ENCODE data around the gene OASL.

OASL gene

GRCh38 chr12:121030576-121031212, 8.4 kb downstream of the OASL start:
- Mint-ChIP-seq H3K27ac (no peak overlapping the region), H3K9me3 (no peaks in the 10 kb centered on the region), H3K4me1 (ENCODE audit: low read depth) (peaks cover 32% of the 10 kb centered on the region), H3K4me3 (no peak overlapping the region), H3K27me3 (no peaks in the 10 kb centered on the region), H3K36me3 (ENCODE audit: low read depth) (peaks cover 22% of the 10 kb centered on the region)

GRCh38 chr12:121026274-121027045, 12.6 kb downstream of the OASL start:
- H3K4me3 Mint-ChIP-seq = no peak overlapping the region
- no peaks in the 10 kb centered on the region for H3K27me3 Mint-ChIP-seq
- H3K36me3 Mint-ChIP-seq (ENCODE audit: low read depth) = peaks cover 30% of the 10 kb centered on the region
- H3K4me1 Mint-ChIP-seq (ENCODE audit: low read depth) = no peaks in the 10 kb centered on the region
- no peaks in the 10 kb centered on the region for H3K9me3 Mint-ChIP-seq
- H3K27ac Mint-ChIP-seq = no peak overlapping the region

GRCh38 chr12:121025442-121026226, 13.4 kb downstream of the OASL start:
- Mint-ChIP-seq H3K4me1 (ENCODE audit: low read depth) (no peaks in the 10 kb centered on the region), H3K9me3 (no peaks in the 10 kb centered on the region), H3K4me3 (no peak overlapping the region), H3K27me3 (no peaks in the 10 kb centered on the region), H3K27ac (no peak overlapping the region), H3K36me3 (ENCODE audit: low read depth) (peaks cover 24% of the 10 kb centered on the region)

GRCh38 chr12:121023799-121024198, 15.2 kb downstream of the OASL start:
- Mint-ChIP-seq H3K27me3 (no peaks in the 10 kb centered on the region), H3K4me1 (ENCODE audit: low read depth) (no peaks in the 10 kb centered on the region), H3K36me3 (ENCODE audit: low read depth) (peaks cover 20% of the 10 kb centered on the region), H3K4me3 (no peak overlapping the region), H3K9me3 (no peaks in the 10 kb centered on the region), H3K27ac (no peak overlapping the region)

GRCh38 chr12:121022713-121023112, 16.3 kb downstream of the OASL start:
- H3K36me3 Mint-ChIP-seq (ENCODE audit: low read depth) = peaks cover 20% of the 10 kb centered on the region
- no peak overlapping the region for H3K27ac Mint-ChIP-seq
- H3K27me3 Mint-ChIP-seq = no peaks in the 10 kb centered on the region
- H3K4me1 Mint-ChIP-seq (ENCODE audit: low read depth) = no peaks in the 10 kb centered on the region
- H3K4me3 Mint-ChIP-seq = no peak overlapping the region
- H3K9me3 Mint-ChIP-seq = no peaks in the 10 kb centered on the region

- Mint-ChIP-seq H3K27ac (no peak overlapping the region), H3K4me3 (no peak overlapping the region), H3K4me1 (ENCODE audit: low read depth) (no peaks in the 10 kb centered on the region), H3K36me3 (ENCODE audit: low read depth) (peaks cover 20% of the 10 kb centered on the region), H3K9me3 (no peaks in the 10 kb centered on the region), H3K27me3 (no peaks in the 10 kb centered on the region)
These were observed 17.3 kb downstream of the OASL start for GRCh38 chr12:121021754-121022153.

- no peaks in the 10 kb centered on the region for H3K9me3 Mint-ChIP-seq
- no peaks in the 10 kb centered on the region for H3K27me3 Mint-ChIP-seq
- H3K27ac Mint-ChIP-seq = no peak overlapping the region
- H3K4me1 Mint-ChIP-seq (ENCODE audit: low read depth) = peaks cover 20% of the 10 kb centered on the region
- no peak overlapping the region for H3K4me3 Mint-ChIP-seq
- peaks cover 11% of the 10 kb centered on the region for H3K36me3 Mint-ChIP-seq (ENCODE audit: low read depth)
These were observed 20.0 kb downstream of the OASL start for GRCh38 chr12:121018860-121019617.

GRCh38 chr12:121017966-121018491, 21.0 kb downstream of the OASL start:
- Mint-ChIP-seq H3K27me3 (no peaks in the 10 kb centered on the region), H3K36me3 (ENCODE audit: low read depth) (peaks cover 9% of the 10 kb centered on the region), H3K9me3 (no peaks in the 10 kb centered on the region), H3K4me1 (ENCODE audit: low read depth) (peaks cover 23% of the 10 kb centered on the region), H3K27ac (no peak overlapping the region), H3K4me3 (no peak overlapping the region)

- Mint-ChIP-seq H3K4me1 (ENCODE audit: low read depth) (peaks cover 23% of the 10 kb centered on the region), H3K27ac (peak within 1 kb of the TSS; percentile 100), H3K4me3 (peak within 1 kb of the TSS; percentile 100), H3K27me3 (no peaks in the 10 kb centered on the region), H3K36me3 (ENCODE audit: low read depth) (peaks cover 18% of the 10 kb centered on the region), H3K9me3 (no peaks in the 10 kb centered on the region)
These were observed 22.9 kb downstream of the OASL start, which contains the start of gene C12orf43 for GRCh38 chr12:121015825-121016766. Gene C12orf43 (minus strand): TSS chr12:121016487. CDS start chr12:121016474, 13 bp downstream.

- Mint-ChIP-seq H3K9me3 (no peaks in the 10 kb centered on the region), H3K27me3 (no peaks in the 10 kb centered on the region), H3K4me1 (ENCODE audit: low read depth) (peaks cover 23% of the 10 kb centered on the region), H3K4me3 (no peak overlapping the region), H3K36me3 (ENCODE audit: low read depth) (peaks cover 38% of the 10 kb centered on the region), H3K27ac (no peak overlapping the region)
These were observed 25.3 kb downstream of the OASL start for GRCh38 chr12:121013715-121014114.

- Mint-ChIP-seq H3K4me3 (no peak overlapping the region), H3K36me3 (ENCODE audit: low read depth) (peaks cover 50% of the 10 kb centered on the region)
These were observed 27.2 kb downstream of the OASL start for GRCh38 chr12:121011820-121012219.

GRCh38 chr12:121010860-121011259, 28.2 kb downstream of the OASL start:
- H3K4me3 Mint-ChIP-seq = no peak overlapping the region
- H3K27ac Mint-ChIP-seq = no peak overlapping the region
- peaks cover 57% of the 10 kb centered on the region for H3K36me3 Mint-ChIP-seq (ENCODE audit: low read depth)
- no peaks in the 10 kb centered on the region for H3K27me3 Mint-ChIP-seq
- H3K9me3 Mint-ChIP-seq = no peaks in the 10 kb centered on the region
- H3K4me1 Mint-ChIP-seq (ENCODE audit: low read depth) = peaks cover 16% of the 10 kb centered on the region

More at GRCh38 chr12:121011820-121012219, 27.2 kb downstream of the OASL start:
- H3K27me3 Mint-ChIP-seq = no peaks in the 10 kb centered on the region
- H3K27ac Mint-ChIP-seq = no peak overlapping the region
- peaks cover 23% of the 10 kb centered on the region for H3K4me1 Mint-ChIP-seq (ENCODE audit: low read depth)
- no peaks in the 10 kb centered on the region for H3K9me3 Mint-ChIP-seq

- peaks cover 5% of the 10 kb centered on the region for H3K4me1 Mint-ChIP-seq (ENCODE audit: low read depth)
- no peak overlapping the region for H3K27ac Mint-ChIP-seq
- H3K4me3 Mint-ChIP-seq = no peak overlapping the region
- H3K27me3 Mint-ChIP-seq = no peaks in the 10 kb centered on the region
- peaks cover 64% of the 10 kb centered on the region for H3K36me3 Mint-ChIP-seq (ENCODE audit: low read depth)
- H3K9me3 Mint-ChIP-seq = no peaks in the 10 kb centered on the region
These were observed 29.3 kb downstream of the OASL start for GRCh38 chr12:121009741-121010140.

Measured in stimulated activated naive CD8-positive, alpha-beta T cell treated with anti-CD3 and anti-CD28 coated beads, Interleukin-15, Interleukin-2, amounts not matched to agents 100 ng/mL and 50 ng/mL, for 24 hours (primary cell).